ENCODE data around the gene CKLF.

DNA sequence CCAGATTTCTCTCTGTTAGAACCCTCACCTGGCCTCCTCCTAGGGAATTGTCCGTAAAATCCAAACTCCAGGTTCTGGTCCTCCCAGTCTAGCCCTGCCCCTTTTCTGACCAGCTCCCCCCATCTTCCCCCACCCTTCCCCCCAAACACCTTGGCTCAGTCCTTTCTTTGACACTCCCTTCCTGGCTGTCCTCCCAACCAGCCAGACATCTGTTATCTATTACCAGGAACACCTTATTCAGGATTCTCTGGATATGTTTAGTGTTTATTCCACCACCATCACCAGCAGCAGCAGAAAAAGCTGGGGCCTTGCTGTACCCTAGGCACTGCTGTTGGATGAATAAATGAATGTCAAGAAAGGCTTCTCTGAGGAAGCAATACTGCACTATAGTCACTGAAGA lies 48.1 kb downstream of the CKLF start:
- TF ChIP-seq CTCF (IDR thresholded peaks at IDR 0.05; ENCODE audit: insufficient read depth, low read length, poor library complexity, severe bottlenecking) (no peak), EZH2phosphoT487 (conservative IDR thresholded peaks at IDR 0.05; ENCODE audit: low read length) (no peak)
